ENCODE results near the gene UBE2Q1.
"Not testable (repeated sequence)": the region's sequence is repeated elsewhere in the genome, so short reads cannot be mapped to it uniquely, and the experiment has no call there.

UBE2Q1 gene

GRCh38 chr1:154549202-154549770, 9.2 kb downstream of the UBE2Q1 start:
- no peak for FAIRE-seq

DNA sequence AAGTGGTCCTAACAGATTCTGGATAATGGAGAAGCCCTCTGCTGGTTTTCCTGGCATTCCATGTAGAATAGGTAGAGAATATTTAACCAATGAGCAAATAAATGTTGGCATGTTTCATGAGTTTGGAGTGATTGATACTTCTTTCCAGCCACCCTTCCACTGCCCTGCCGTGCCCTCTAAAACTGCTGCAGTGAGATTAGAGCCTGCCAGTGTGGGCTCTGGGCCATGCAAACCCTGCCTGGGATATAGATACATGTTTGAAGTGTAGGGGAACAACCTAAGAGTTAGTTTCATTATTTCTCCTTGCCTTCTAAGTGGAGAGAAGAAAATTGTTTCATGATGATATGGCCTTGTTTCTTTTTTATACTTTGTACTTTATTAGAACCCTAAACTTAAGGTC, 10.4 kb downstream of the UBE2Q1 start:
- no peak for FAIRE-seq

- FAIRE-seq: no peak
These were observed 11.2 kb downstream of the UBE2Q1 start for GRCh38 chr1:154547105-154547732.

GRCh38 chr1:154546264-154547063, 12.0 kb downstream of the UBE2Q1 start:
- FAIRE-seq: peak; percentile 89

GRCh38 chr1:154541231-154541630, 17.2 kb downstream of the UBE2Q1 start:
- no peak for FAIRE-seq

- no peak for FAIRE-seq
These were observed 18.7 kb downstream of the UBE2Q1 start for GRCh38 chr1:154539486-154540483.

GRCh38 chr1:154536570-154536969, 21.9 kb downstream of the UBE2Q1 start:
- FAIRE-seq: no peak

- FAIRE-seq: no peak
These were observed 24.3 kb downstream of the UBE2Q1 start for GRCh38 chr1:154533952-154534844.

GRCh38 chr1:154531950-154532349, 26.5 kb downstream of the UBE2Q1 start:
- not testable (repeated sequence) for FAIRE-seq

DNA sequence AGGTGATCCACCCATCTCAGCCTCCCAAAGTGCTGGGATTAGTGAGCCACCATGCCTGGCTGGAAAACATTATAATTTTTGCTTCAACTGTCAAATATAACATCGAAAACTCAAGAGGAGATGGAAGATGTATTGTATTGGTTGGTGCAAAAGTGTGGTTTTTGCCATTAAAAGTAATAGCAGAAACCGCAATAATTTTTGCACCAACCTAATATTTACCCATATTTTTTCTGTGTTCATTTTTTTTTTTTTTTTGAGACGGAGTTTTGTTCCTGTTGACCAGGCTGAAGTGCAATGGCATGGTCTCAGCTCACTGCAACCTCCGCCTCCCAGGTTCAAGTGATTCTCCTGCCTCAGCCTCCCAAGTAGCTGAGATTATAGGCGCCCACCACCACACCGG, 29.2 kb downstream of the UBE2Q1 start:
- no peak for FAIRE-seq

- FAIRE-seq: no peak
These were observed 31.3 kb downstream of the UBE2Q1 start for GRCh38 chr1:154527192-154527591.

DNA sequence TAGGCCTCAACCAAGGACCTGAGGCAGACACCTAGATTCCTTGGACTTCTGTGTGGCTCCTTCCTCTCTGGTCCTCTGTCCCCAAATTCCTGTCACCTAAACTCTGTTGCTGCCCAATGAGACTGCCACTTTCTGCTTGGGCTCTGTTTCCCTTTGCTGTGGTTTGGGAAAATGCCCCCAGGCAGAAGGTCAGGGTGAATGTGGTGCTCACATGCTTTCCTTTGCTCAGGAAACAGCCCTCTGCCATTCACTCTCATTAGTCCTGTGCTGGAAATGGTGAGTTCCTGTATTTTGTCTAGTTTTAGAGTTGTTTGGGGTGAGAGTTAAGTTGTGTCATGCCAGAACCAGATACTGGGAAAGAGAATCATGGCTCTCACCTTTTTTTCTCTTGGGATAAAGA, 33.6 kb downstream of the UBE2Q1 start:
- no peak for FAIRE-seq

DNA sequence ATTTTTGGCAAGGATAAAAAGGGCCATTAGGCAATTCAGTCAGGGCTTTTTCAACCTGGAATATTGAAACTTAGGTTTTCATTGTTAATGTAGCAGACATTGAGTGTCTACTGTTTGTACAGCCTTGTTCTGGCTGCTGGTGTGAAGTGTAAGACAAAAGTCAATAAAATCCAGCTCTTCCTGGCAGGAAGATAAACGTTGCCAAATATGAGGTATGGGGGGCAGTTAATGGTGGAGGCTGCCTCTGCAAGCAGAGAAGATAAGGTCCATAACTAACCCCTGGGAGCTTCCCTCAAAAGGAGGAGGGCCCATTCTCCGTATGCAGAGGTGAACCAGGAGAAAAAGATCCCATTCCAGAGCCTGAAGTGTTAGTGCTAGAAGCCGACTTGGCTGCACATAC, 36.8 kb downstream of the UBE2Q1 start:
- FAIRE-seq: no peak

GRCh38 chr1:154520333-154520732, 38.1 kb downstream of the UBE2Q1 start:
- FAIRE-seq: no peak

- FAIRE-seq: no peak
These were observed 38.9 kb downstream of the UBE2Q1 start for GRCh38 chr1:154519591-154519991.

- FAIRE-seq: no peak
These were observed 40.8 kb downstream of the UBE2Q1 start for GRCh38 chr1:154517661-154518060.

GRCh38 chr1:154514066-154514553, 44.4 kb downstream of the UBE2Q1 start:
- FAIRE-seq: no peak

GRCh38 chr1:154512760-154513159, 45.7 kb downstream of the UBE2Q1 start:
- FAIRE-seq: no peak

DNA sequence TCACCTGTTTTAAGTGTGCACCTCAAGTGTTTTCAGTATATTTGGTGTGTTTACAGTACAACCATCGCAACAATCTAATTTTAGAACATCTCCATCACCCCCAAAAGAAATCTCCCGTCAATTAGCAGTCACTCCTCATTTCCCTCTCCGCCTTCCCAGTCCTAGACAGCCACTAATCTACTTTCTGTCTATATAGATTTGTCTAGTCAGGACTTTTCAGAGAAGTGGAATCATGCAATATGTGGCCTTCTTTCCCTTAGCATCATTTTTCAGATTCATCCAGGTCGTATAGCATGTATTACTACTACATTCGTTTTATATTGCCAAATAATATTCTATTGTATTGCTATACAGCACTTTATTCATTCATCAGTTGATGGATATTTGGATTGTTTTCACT, 54.6 kb downstream of the UBE2Q1 start:
- FAIRE-seq: no peak

- FAIRE-seq: no peak
These were observed 55.7 kb downstream of the UBE2Q1 start for GRCh38 chr1:154502744-154503115.

DNA sequence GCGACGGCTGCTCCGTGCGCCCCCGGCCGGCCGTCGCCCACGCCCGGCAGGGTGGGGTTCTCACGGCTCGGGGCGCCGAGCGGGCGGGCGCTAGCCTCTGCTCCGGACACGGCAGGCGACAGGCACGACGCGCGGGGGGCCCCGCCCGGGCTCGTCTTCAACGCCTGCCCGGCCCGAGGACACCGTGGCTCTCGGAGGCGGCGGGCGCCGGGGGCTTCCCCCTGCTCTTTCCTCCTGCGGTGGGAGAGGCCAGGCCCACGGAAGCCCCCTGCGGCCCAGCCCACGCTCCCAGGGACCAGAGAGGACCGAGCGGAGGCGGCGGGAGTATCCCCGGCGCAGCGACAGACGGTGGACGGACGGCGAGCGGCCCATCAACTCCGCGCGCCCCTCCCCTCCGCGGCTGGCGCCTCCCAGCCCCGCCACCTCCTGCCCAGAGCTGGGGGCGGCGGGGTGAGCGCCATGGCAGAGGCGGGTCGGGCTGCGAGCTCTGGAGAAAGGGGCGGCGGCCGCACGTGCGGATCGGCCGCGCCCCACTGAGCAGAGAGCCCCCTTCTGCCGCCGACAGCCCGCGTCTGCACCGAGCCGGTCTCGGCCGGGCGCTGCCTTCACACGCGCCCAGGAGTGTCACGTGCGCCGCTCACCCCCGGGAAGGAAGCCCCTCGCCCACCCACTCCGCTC, 56.3 kb downstream of the UBE2Q1 start, which contains the start of the genes SHE and TDRD10:
TSS of gene SHE (minus strand) at position 347 of the 678 bp plus-strand sequence. CDS start 386 bp downstream, outside the sequence.
TSS of gene TDRD10 (plus strand) at position 154 of the 678 bp plus-strand sequence. CDS start 4,685 bp downstream, outside the sequence.
- FAIRE-seq: no peak

Measured in A204.1 (cell line).